PFSK-1 (cell line): ENCODE data around the gene YWHAG.

Experiments used
- FOXP2 ChIP-seq: optimal IDR thresholded peaks from 2 replicates; pipeline ENCODE3; 2011; ENCODE audit warnings: borderline replicate concordance, control low read depth, inconsistent platforms; ENCODE audit not compliant: insufficient read depth; ENCODE audit errors: extremely low read length, extremely low read depth
- POLR2AphosphoS5 ChIP-seq: IDR thresholded peaks from 2 replicates; pipeline ENCODE4 v1.6.1; 2012; ENCODE audit warnings: low read depth, mild to moderate bottlenecking, control low read depth, low read length, moderate library complexity
- REST ChIP-seq, 2 experiments: IDR thresholded peaks; 2 replicates each; pipeline versions ENCODE4 v1.6.1 to v1.8.0; 2011 to 2012; ENCODE audit warnings: low read depth in 2 of 2, low read length in 2 of 2, control low read depth in 1 of 2, inconsistent platforms in 1 of 2, mild to moderate bottlenecking in 1 of 2, moderate library complexity in 1 of 2; ENCODE audit not compliant: insufficient read depth in 1 of 2
- SIN3A ChIP-seq: IDR thresholded peaks from 2 replicates; pipeline ENCODE4 v1.6.1; 2012; ENCODE audit warnings: mild to moderate bottlenecking, low read length, moderate library complexity, borderline replicate concordance; ENCODE audit not compliant: insufficient read depth
- TAF1 ChIP-seq: IDR thresholded peaks from 2 replicates; pipeline ENCODE4 v1.6.1; 2012; ENCODE audit warnings: low read length, control low read depth, borderline replicate concordance; ENCODE audit not compliant: insufficient read depth

Gene YWHAG

DNA sequence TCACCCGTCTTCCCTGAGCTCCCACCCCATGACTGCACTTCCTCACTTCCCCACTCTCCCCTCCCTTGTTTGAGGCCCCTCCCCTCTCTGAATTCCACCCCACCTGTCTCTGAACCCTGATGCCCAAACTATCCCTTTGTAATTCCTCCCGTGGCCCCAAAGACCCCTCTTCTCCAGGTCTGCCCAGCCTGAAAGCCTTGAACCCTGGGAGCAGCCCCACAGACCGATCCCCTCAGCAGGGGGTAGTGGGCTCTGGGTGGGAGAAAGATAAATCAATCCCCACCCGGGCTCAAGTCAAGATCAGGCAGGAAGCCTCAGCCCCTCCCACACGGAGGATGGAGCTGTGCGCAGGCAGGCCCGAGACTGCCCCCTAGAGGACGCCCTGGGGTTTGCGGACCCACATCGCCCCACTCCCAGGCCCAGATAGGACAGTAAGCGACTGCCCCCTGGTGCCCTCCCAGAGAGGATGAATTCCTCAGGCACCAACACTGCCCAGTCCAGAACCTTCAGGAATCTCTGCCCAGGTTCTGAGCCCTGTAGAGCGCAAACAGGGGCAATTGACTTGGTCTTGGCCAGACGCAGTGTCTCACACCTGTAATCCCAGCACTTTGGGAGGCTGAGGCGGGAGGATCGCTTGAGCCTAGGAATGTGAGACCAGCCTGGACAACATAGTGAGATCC, 44.6 kb downstream of the YWHAG start:
- TF ChIP-seq SIN3A (no peak), FOXP2 (peak; percentile 94), REST (IDR thresholded peaks at IDR 0.05; ENCODE audit: insufficient read depth in 1 of 2, low read depth in 2 of 2, low read length in 2 of 2) (0 out of 4 replicates have a peak, but pooled peaks of 1 of the 2 experiments have one; percentile 60)

DNA sequence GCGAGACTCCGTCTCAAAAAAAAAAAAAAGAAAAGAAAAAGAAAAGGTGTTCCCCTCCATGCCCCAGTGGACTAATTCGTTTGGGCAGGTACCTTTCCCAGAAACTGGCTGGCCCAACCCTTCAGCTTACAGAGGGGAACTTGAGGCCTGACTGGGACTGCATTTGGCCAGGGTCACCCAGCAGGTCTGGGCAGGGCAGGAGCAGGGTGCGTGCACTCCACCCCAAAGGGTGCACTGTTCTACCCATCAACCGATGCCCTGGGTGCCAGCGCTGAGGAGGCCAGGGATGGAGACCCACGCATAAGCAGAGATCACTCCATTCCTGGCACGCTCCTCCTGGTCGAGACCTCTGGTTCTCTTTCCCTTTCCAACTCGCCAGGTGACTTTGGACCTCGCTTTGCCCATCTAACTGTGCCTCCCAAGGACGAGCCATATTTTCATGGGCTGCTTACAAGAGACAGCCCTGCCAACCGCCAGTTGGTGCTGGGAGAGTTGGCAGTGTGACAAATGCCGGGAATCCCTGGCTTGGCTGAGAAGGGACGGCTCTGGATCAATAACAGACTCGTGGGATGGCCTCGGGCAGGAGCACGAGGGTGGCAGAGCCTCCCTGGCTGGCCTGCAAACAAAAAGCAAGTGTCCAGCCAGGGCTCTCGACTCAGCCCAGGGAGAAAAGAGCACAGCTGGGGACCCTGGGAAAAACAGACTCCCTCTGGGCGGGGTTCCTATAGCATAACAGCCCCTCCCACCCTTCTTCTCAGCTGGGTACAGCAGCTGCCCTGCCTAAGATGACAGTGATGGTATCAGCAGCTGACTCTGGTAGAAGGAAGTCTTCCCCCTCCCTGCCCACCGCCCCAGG, 48.5 kb downstream of the YWHAG start:
- TF ChIP-seq REST (IDR thresholded peaks at IDR 0.05; ENCODE audit: insufficient read depth in 1 of 2, low read depth in 2 of 2, low read length in 2 of 2) (no peak), FOXP2 (no peak), POLR2AphosphoS5 (no peak), SIN3A (no peak), TAF1 (no peak)

DNA sequence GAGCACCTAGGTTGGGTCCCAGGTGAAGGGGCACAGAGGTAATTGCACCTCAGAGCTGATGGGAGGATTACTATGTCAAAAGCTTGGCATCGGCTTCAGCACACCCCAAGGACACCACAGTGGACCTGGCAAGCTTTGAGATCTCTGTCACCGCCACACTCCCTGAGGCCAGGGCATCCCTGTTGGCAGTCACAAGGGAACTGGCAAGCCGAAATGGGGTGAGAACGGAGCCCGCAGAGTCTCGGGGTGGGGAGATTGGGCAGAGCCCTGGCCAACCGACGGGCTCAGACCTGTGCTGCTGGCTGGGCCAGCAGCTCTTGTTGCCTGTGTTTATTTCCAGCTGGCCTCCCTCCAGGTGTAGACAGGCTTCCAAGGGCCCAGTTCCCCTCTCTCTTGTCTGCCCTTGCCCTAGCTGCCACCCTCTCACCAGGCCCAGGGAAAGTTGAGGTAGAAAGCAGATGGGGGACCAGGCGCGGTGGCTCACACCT, 53.9 kb downstream of the YWHAG start:
- TF ChIP-seq POLR2AphosphoS5 (peak; percentile 54), SIN3A (no peak)

DNA sequence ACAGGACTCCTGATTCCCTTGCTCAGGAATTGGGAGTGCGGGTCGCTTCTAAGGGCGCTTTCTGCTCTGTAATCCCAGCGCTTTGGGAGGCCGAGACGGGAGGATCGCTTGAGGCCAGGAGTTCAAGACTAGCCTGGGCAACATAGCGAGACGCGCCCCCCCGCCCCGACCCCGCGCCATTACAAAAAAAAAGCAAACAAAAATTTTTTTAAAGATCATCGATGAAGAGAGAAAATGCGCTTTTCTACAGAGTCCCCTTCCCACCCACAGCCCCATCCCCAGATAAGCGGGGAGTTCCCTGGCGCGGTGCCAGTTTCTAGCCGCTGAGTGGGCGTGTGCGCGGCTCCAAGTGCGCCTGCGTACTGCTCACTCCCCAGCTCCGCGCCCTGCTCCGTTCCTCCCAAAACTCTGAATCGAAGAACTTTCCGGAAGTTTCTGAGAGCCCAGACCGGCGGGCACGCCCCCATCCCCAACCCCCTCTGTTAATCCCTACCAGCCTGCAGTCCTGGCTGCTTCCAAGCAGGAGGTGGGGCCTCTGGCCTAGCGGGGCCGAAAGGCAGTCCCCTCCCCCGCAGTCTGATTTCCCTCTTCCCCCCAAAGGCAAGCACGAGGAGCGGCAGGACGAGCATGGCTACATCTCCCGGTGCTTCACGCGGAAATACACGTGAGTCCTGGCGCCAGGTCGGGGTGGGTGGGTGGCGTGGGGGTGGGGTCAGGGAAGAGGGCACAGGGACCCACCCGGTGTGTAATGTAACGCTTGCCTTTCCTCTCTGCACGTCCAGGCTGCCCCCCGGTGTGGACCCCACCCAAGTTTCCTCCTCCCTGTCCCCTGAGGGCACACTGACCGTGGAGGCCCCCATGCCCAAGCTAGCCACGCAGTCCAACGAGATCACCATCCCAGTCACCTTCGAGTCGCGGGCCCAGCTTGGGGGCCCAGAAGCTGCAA, 55.3 kb downstream of the YWHAG start:
- TF ChIP-seq POLR2AphosphoS5: peak; percentile 84
- TF ChIP-seq TAF1: peak; percentile 62; the same call in 1 of the 2 replicates
- TF ChIP-seq REST (IDR thresholded peaks at IDR 0.05; ENCODE audit: insufficient read depth in 1 of 2, low read depth in 2 of 2, low read length in 2 of 2): no peak
- TF ChIP-seq FOXP2: no peak
- TF ChIP-seq SIN3A: peak; percentile 95
